Muscle of leg (tissue), 11 donors: ENCODE measurements around the gene TBX21. TPM values are rescaled to one million over a fixed set of nuclear protein-coding genes. Genes with fewer than 3 reads are reported as not detected.

ENCODE experiments used
- DNase-seq: peaks from one replicate; pipeline ENCODE4 v3.0.0; 2013
- H3K27ac ChIP-seq: one replicate; pipeline ENCODE4 v1.5.1; 2013; ENCODE audit warnings: mild to moderate bottlenecking, low read length, control low read depth
- H3K27me3 ChIP-seq: one replicate; pipeline ENCODE4 v1.6.1; 2013; ENCODE audit warnings: low read length; ENCODE audit not compliant: control insufficient read depth, insufficient read depth
- H3K36me3 ChIP-seq: one replicate; pipeline ENCODE4 v1.6.1; 2013; ENCODE audit warnings: low read length; ENCODE audit not compliant: control insufficient read depth, insufficient read depth
- H3K4me1 ChIP-seq: one replicate; pipeline ENCODE4 v1.6.1; 2013; ENCODE audit warnings: low read length; ENCODE audit not compliant: control insufficient read depth, insufficient read depth
- H3K4me3 ChIP-seq: one replicate; pipeline ENCODE4 v1.5.1; 2013; ENCODE audit warnings: low read length, control low read depth
- H3K9me3 ChIP-seq: replicated peaks from 2 replicates; pipeline ENCODE4 v1.6.1; 2013; ENCODE audit warnings: low read depth, low read length; ENCODE audit not compliant: control insufficient read depth
- WGBS: methylation state at CpG from one replicate; pipeline ENCODE4 v1.1.5; 2013; ENCODE audit warnings: missing lambda C conversion rate; ENCODE audit not compliant: insufficient coverage; 5-methylcytosine and 5-hydroxymethylcytosine counted together
- polyA plus RNA-seq, 8 donors: library from polyadenylated mRNA; unstranded; fragments of 120-200 nt; gene quantifications; one replicate each; pipeline versions ENCODE4 v1.2.1 to v1.2.3, GENCODE V29; 2013; ENCODE audit warnings: inconsistent platforms in 1 of 8, low replicate concordance in 1 of 8; ENCODE audit not compliant: insufficient read length in 8 of 8, insufficient read depth in 1 of 8
- total RNA-seq: library from RNA; stranded (reverse); fragments of 120-200 nt; gene quantifications from one replicate; pipeline ENCODE4 v1.2.4, GENCODE V29; 2013

The TBX21 gene
- total and polyA plus RNA-seq, 9 donors, result 0.09 to 0.34 (median 0.17) TPM

GRCh38 chr17:47741109-47741792 lies 8.2 kb downstream of the TBX21 start:
- no peak overlapping the region for H3K27ac ChIP-seq
- H3K4me1 ChIP-seq, result peaks cover 4% of the 10 kb centered on the region
- H3K27me3 ChIP-seq, result peaks cover 35% of the 10 kb centered on the region
- WGBS, result 72% methylated on average over 9 of the region's 11 CpGs
- H3K9me3 ChIP-seq, result no peaks in the 10 kb centered on the region
- no peak overlapping the region for H3K4me3 ChIP-seq
- no peaks in the 10 kb centered on the region for H3K36me3 ChIP-seq
- DNase-seq, result no peak

- peaks cover 31% of the 10 kb centered on the region for H3K27me3 ChIP-seq
- no peaks in the 10 kb centered on the region for H3K36me3 ChIP-seq
- no peak overlapping the region for H3K27ac ChIP-seq
- WGBS, result 58% methylated on average over 7 of the region's 9 CpGs
- H3K9me3 ChIP-seq, result no peaks in the 10 kb centered on the region
- no peak for DNase-seq
- no peak overlapping the region for H3K4me3 ChIP-seq
- peaks cover 4% of the 10 kb centered on the region for H3K4me1 ChIP-seq
Observed at GRCh38 chr17:47741793-47742145, 8.7 kb downstream of the TBX21 start.

GRCh38 chr17:47742319-47743181 lies 9.5 kb downstream of the TBX21 start:
- Histone ChIP-seq H3K27ac (no peak overlapping the region), H3K4me3 (no peak overlapping the region), H3K27me3 (peaks cover 31% of the 10 kb centered on the region), H3K9me3 (no peaks in the 10 kb centered on the region), H3K4me1 (peaks cover 4% of the 10 kb centered on the region), H3K36me3 (no peaks in the 10 kb centered on the region)
- no peak for DNase-seq
- WGBS, result 26% methylated on average over 21 of the region's 26 CpGs

- no peak for DNase-seq
- 50% methylated on average over 8 of the region's 22 CpGs for WGBS
- no peak overlapping the region for H3K4me3 ChIP-seq
- no peaks in the 10 kb centered on the region for H3K36me3 ChIP-seq
- peaks cover 32% of the 10 kb centered on the region for H3K27me3 ChIP-seq
- H3K4me1 ChIP-seq, result peaks cover 4% of the 10 kb centered on the region
- no peak overlapping the region for H3K27ac ChIP-seq
- no peaks in the 10 kb centered on the region for H3K9me3 ChIP-seq
Observed at GRCh38 chr17:47744168-47745036, 11.4 kb downstream of the TBX21 start.

GRCh38 chr17:47745037-47745380 lies 12.0 kb downstream of the TBX21 start:
- WGBS, result 53% methylated on average over 8 of the region's 10 CpGs
- H3K4me3 ChIP-seq, result no peak overlapping the region
- no peak for DNase-seq
- no peak overlapping the region for H3K27ac ChIP-seq
- peaks cover 4% of the 10 kb centered on the region for H3K4me1 ChIP-seq
- H3K27me3 ChIP-seq, result peaks cover 34% of the 10 kb centered on the region
- H3K9me3 ChIP-seq, result no peaks in the 10 kb centered on the region
- H3K36me3 ChIP-seq, result no peaks in the 10 kb centered on the region

GRCh38 chr17:47751471-47751870 lies 18.4 kb downstream of the TBX21 start:
- no CpG with 5 or more reads among the region's 3 CpGs for WGBS
- Histone ChIP-seq H3K27me3 (peaks cover 10% of the 10 kb centered on the region), H3K36me3 (no peaks in the 10 kb centered on the region), H3K4me3 (no peak overlapping the region), H3K4me1 (no peaks in the 10 kb centered on the region), H3K9me3 (peaks cover 2% of the 10 kb centered on the region), H3K27ac (no peak overlapping the region)
- no peak for DNase-seq

- H3K27ac ChIP-seq, result no peak overlapping the region
- H3K36me3 ChIP-seq, result no peaks in the 10 kb centered on the region
- no peak for DNase-seq
- WGBS, result no CpG with 5 or more reads among the region's 1 CpG
- peaks cover 2% of the 10 kb centered on the region for H3K27me3 ChIP-seq
- no peaks in the 10 kb centered on the region for H3K4me1 ChIP-seq
- peaks cover 7% of the 10 kb centered on the region for H3K9me3 ChIP-seq
- no peak overlapping the region for H3K4me3 ChIP-seq
Observed at GRCh38 chr17:47757386-47757785, 24.4 kb downstream of the TBX21 start.

GRCh38 chr17:47760409-47761140 lies 27.5 kb downstream of the TBX21 start:
- H3K4me1 ChIP-seq, result no peaks in the 10 kb centered on the region
- peaks cover 6% of the 10 kb centered on the region for H3K9me3 ChIP-seq
- H3K27ac ChIP-seq, result no peak overlapping the region
- no peak overlapping the region for H3K4me3 ChIP-seq
- H3K36me3 ChIP-seq, result no peaks in the 10 kb centered on the region
- peaks cover 2% of the 10 kb centered on the region for H3K27me3 ChIP-seq
- WGBS, result no CpG with 5 or more reads among the region's 5 CpGs
- no peak for DNase-seq

- 88% methylated on average over 2 of the region's 2 CpGs for WGBS
- Histone ChIP-seq H3K36me3 (no peaks in the 10 kb centered on the region), H3K27me3 (peaks cover 2% of the 10 kb centered on the region), H3K9me3 (peaks cover 5% of the 10 kb centered on the region), H3K27ac (no peak overlapping the region), H3K4me3 (no peak overlapping the region), H3K4me1 (no peaks in the 10 kb centered on the region)
- no peak for DNase-seq
Observed at GRCh38 chr17:47762728-47763127, 29.7 kb downstream of the TBX21 start.
